Measurements from ENCODE around the gene SUN5.

Gene SUN5

GRCh38 chr20:33007376-33008335 lies 3.4 kb upstream of the SUN5 start, which contains the start of gene BPIFB2:
BPIFB2 (plus strand) TSS chr20:33007704; CDS start chr20:33008575, 871 bp downstream.
- H3K4me3 ChIP-seq (ENCODE audit: low read depth, low read length): no peak within 1 kb of the TSS
- no peak for DNase-seq (ENCODE audit: low read depth)
- no peak for TF ChIP-seq CTCF (IDR thresholded peaks at IDR 0.05; ENCODE audit: control insufficient read depth, extremely low read depth, insufficient read depth)

- no peak for DNase-seq (ENCODE audit: low read depth)
- no peak overlapping the region for H3K4me3 ChIP-seq (ENCODE audit: low read depth, low read length)
- TF ChIP-seq CTCF (IDR thresholded peaks at IDR 0.05; ENCODE audit: control insufficient read depth, extremely low read depth, insufficient read depth): no peak
Observed at GRCh38 chr20:33006776-33007375, 2.6 kb upstream of the SUN5 start.

GRCh38 chr20:33005908-33006775 lies 1.9 kb upstream of the SUN5 start:
- TF ChIP-seq CTCF (IDR thresholded peaks at IDR 0.05; ENCODE audit: control insufficient read depth, extremely low read depth, insufficient read depth): no peak
- no peak for DNase-seq (ENCODE audit: low read depth)
- no peak overlapping the region for H3K4me3 ChIP-seq (ENCODE audit: low read depth, low read length)

GRCh38 chr20:33005132-33005566 lies 916 bp upstream of the SUN5 start:
- TF ChIP-seq CTCF (IDR thresholded peaks at IDR 0.05; ENCODE audit: control insufficient read depth, extremely low read depth, insufficient read depth): peak; percentile 29; the same call in 1 of the 2 replicates
- H3K4me3 ChIP-seq (ENCODE audit: low read depth, low read length): no peak overlapping the region
- DNase-seq (ENCODE audit: low read depth): no peak

GRCh38 chr20:33002087-33002808 lies 2.0 kb downstream of the SUN5 start:
- DNase-seq (ENCODE audit: low read depth): no peak
- H3K4me3 ChIP-seq (ENCODE audit: low read depth, low read length): no peak overlapping the region
- no peak for TF ChIP-seq CTCF (IDR thresholded peaks at IDR 0.05; ENCODE audit: control insufficient read depth, extremely low read depth, insufficient read depth)
